ENCODE data around the gene NELFCD.

NELFCD gene

GRCh38 chr20:58993332-58994248 lies 12.5 kb downstream of the NELFCD start:
- no peak for DNase-seq (ENCODE audit: low read depth in 2 of 3, low spot score in 1 of 3)

- no peak for DNase-seq (ENCODE audit: low read depth in 2 of 3, low spot score in 1 of 3)
Measured at GRCh38 chr20:58994390-58995159, 13.5 kb downstream of the NELFCD start.

GRCh38 chr20:58995461-58996225 lies 14.6 kb downstream of the NELFCD start:
- DNase-seq (ENCODE audit: low read depth in 2 of 3, low spot score in 1 of 3), result no peak

GRCh38 chr20:58996226-58996611 lies 15.2 kb downstream of the NELFCD start:
- no peak for DNase-seq (ENCODE audit: low read depth in 2 of 3, low spot score in 1 of 3)

GRCh38 chr20:58997141-58997770 lies 16.2 kb downstream of the NELFCD start:
- no peak for DNase-seq (ENCODE audit: low read depth in 2 of 3, low spot score in 1 of 3)

GRCh38 chr20:58998656-58999055 lies 17.6 kb downstream of the NELFCD start:
- no peak for DNase-seq (ENCODE audit: low read depth in 2 of 3, low spot score in 1 of 3)

- no peak for DNase-seq (ENCODE audit: low read depth in 2 of 3, low spot score in 1 of 3)
Measured at GRCh38 chr20:59000326-59000725, 19.3 kb downstream of the NELFCD start.

GRCh38 chr20:59001068-59001448 lies 20.0 kb downstream of the NELFCD start:
- DNase-seq (ENCODE audit: low read depth in 2 of 3, low spot score in 1 of 3), result no peak

- DNase-seq (ENCODE audit: low read depth in 2 of 3, low spot score in 1 of 3), result no peak
Measured at GRCh38 chr20:59001449-59002171, 20.6 kb downstream of the NELFCD start.

GRCh38 chr20:59002388-59002787 lies 21.3 kb downstream of the NELFCD start:
- no peak for DNase-seq (ENCODE audit: low read depth in 2 of 3, low spot score in 1 of 3)

- no peak for DNase-seq (ENCODE audit: low read depth in 2 of 3, low spot score in 1 of 3)
Measured at GRCh38 chr20:59002874-59003399, 21.9 kb downstream of the NELFCD start.

- no peak for DNase-seq (ENCODE audit: low read depth in 2 of 3, low spot score in 1 of 3)
Measured at GRCh38 chr20:59003836-59004492, 22.9 kb downstream of the NELFCD start.

GRCh38 chr20:59004493-59004762 lies 23.4 kb downstream of the NELFCD start:
- peak in 1 of 3 donors; percentile 45 for DNase-seq (ENCODE audit: low read depth in 2 of 3, low spot score in 1 of 3)

GRCh38 chr20:59004763-59005522 lies 23.9 kb downstream of the NELFCD start:
- DNase-seq (ENCODE audit: low read depth in 2 of 3, low spot score in 1 of 3), result no peak

GRCh38 chr20:59005523-59006166 lies 24.6 kb downstream of the NELFCD start:
- DNase-seq (ENCODE audit: low read depth in 2 of 3, low spot score in 1 of 3), result no peak

- no peak for DNase-seq (ENCODE audit: low read depth in 2 of 3, low spot score in 1 of 3)
Measured at GRCh38 chr20:59006167-59006863, 25.3 kb downstream of the NELFCD start.

- peak in 1 of 3 donors; percentile 49 for DNase-seq (ENCODE audit: low read depth in 2 of 3, low spot score in 1 of 3)
Measured at GRCh38 chr20:59006864-59007664, 26.0 kb downstream of the NELFCD start, which contains the start of gene CTSZ. Gene CTSZ (minus strand): TSS chr20:59007254. CDS start chr20:59007128, 126 bp downstream.
